ENCODE data around the gene TMPRSS13. TPM values are rescaled to one million over a fixed set of nuclear protein-coding genes. Genes with fewer than 3 reads are reported as not detected.

TMPRSS13 gene
- total and polyA plus RNA-seq, 2 of the 13 experiments (the other 11 are each of a cell fraction or from before 2014, with no cell fraction given) = not detected

DNA sequence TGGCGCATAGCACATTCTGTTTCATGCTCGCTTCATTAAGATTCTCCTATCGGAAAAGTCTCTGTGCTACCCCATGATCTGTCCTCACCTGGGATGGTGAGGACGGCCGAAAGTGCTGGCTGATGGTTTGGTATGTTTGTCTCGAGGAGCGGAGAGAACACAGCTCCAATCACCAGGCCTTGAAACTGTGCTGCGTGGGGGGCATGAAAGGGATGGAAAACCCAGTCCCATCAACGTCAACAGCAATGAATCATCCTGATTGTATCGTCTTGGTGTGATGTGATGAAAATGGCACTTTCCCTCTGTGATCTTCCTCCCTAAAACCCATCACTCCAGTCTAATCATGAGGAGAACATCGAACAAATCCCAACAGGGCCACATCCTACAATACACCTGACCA is 61.1 kb downstream of the TMPRSS13 start:
- no peak overlapping the region for H3K27ac ChIP-seq (ENCODE audit: extremely low read length, insufficient read depth, low read length)
- DNase-seq (ENCODE audit: low spot score) (no peak), ATAC-seq (no peak), FAIRE-seq (no peak)
- POLR2A ChIA-PET = no interaction called here
- no peaks in the 10 kb centered on the region for H3K79me2 ChIP-seq (ENCODE audit: insufficient read depth, low read length)
- no peak overlapping the region for H3K4me2 ChIP-seq (ENCODE audit: low read depth, low read length)
- intact Hi-C loops (cut with micrococcal nuclease; ENCODE audit: unreplicated experiment) (no loop called here), in situ Hi-C loops (cut with HindIII; ENCODE audit: extremely low pct_ligation_motif_present, low pct_unique_long_range_greater_than_20kb) (no loop called here)
- no peak overlapping the region for H2AFZ ChIP-seq (ENCODE audit: low read length)
- CTCF ChIA-PET (ENCODE audit: low intra/inter-chr PET ratio, low total read pairs) = no interaction called here
- no peaks in the 10 kb centered on the region for H4K20me1 ChIP-seq (ENCODE audit: insufficient read depth, low read length)
- BruUV-seq (replicated peaks) = no TSS peak
- no peaks in the 10 kb centered on the region for H3K36me3 ChIP-seq (replicated peaks in 1 of 2; ENCODE audit: control insufficient read depth in 1 of 2, insufficient read depth in 2 of 2, low read length in 2 of 2)
- H3K27me3 ChIP-seq (ENCODE audit: control insufficient read depth in 1 of 2, insufficient read depth in 2 of 2, low read length in 2 of 2) = peaks cover 4 to 64% of the 10 kb centered on the region in 2 experiments; a peak in 4 of 5 replicates
- H3K4me1 ChIP-seq (ENCODE audit: insufficient read depth, low read length) = no peaks in the 10 kb centered on the region
- no peaks in the 10 kb centered on the region for H3K9me3 ChIP-seq (ENCODE audit: low read length)
- no peak overlapping the region for H3K9ac ChIP-seq (ENCODE audit: insufficient read depth, low read depth, low read length)
- 25% methylated on average over 8 of the region's 11 CpGs for WGBS (ENCODE audit: low lambda C conversion rate)
- H3K4me3 ChIP-seq (replicated peaks in 1 of 3; ENCODE audit: insufficient read depth in 1 of 3, low read depth in 2 of 3, low read length in 3 of 3) = no peak overlapping the region
- TF ChIP-seq ATF7 (IDR thresholded peaks at IDR 0.05) = no peak
- no peak for TF ChIP-seq ATF7 (CRISPR knock-in tag; IDR thresholded peaks at IDR 0.05)
- TF ChIP-seq CCAR2 (optimal IDR thresholded peaks at IDR 0.05; ENCODE audit: low read depth, low read length) = no peak
- no peak for TF ChIP-seq XRCC5 (optimal IDR thresholded peaks at IDR 0.05; ENCODE audit: low read length)
- TF ChIP-seq IKZF4 (CRISPR knock-in tag; IDR thresholded peaks at IDR 0.05; ENCODE audit: borderline replicate concordance, low read depth, not compliant biosample characterization) = no peak
- no peak for TF ChIP-seq TRIM22 (IDR thresholded peaks at IDR 0.05)
- TF ChIP-seq CHD2 (IDR thresholded peaks at IDR 0.05; ENCODE audit: low read depth, low read length) = no peak
- no peak for TF ChIP-seq YEATS4 (CRISPR knock-in tag; IDR thresholded peaks at IDR 0.05; ENCODE audit: borderline replicate concordance)
- no peak for TF ChIP-seq ATF1 (CRISPR knock-in tag; IDR thresholded peaks at IDR 0.05)
- no peak for TF ChIP-seq MAZ (IDR thresholded peaks at IDR 0.05; ENCODE audit: borderline replicate concordance, low read depth, low read length)
- no peak for TF ChIP-seq MAZ (CRISPR knock-in tag; IDR thresholded peaks at IDR 0.05; ENCODE audit: low read depth)
- TF ChIP-seq ZNF251 (CRISPR knock-in tag; IDR thresholded peaks at IDR 0.05) = no peak
- TF ChIP-seq STAG1 (CRISPR knock-in tag; IDR thresholded peaks at IDR 0.05) = no peak
- TF ChIP-seq GPBP1L1 (CRISPR knock-in tag; IDR thresholded peaks at IDR 0.05) = no peak

Data from HepG2 (cell line).